GM21381 (cell line): Measurements from ENCODE around the gene TGM1.
"Not testable (repeated sequence)": the region's sequence is repeated elsewhere in the genome, so short reads cannot be mapped to it uniquely, and the experiment has no call there.

ENCODE experiments used
- ATAC-seq: cut with Tn5 transposase; IDR thresholded peaks from one replicate; pipeline ENCODE4 v1.9.1; 2021; ENCODE audit warnings: mild to moderate bottlenecking, moderate library complexity; ENCODE audit not compliant: unreplicated experiment

TGM1 gene

GRCh38 chr14:24207625-24208024, 55.4 kb downstream of the TGM1 start:
- no peak for ATAC-seq

GRCh38 chr14:24207104-24207551, 55.8 kb downstream of the TGM1 start:
- no peak for ATAC-seq

- no peak for ATAC-seq
Measured at GRCh38 chr14:24206260-24207103, 56.5 kb downstream of the TGM1 start.

DNA sequence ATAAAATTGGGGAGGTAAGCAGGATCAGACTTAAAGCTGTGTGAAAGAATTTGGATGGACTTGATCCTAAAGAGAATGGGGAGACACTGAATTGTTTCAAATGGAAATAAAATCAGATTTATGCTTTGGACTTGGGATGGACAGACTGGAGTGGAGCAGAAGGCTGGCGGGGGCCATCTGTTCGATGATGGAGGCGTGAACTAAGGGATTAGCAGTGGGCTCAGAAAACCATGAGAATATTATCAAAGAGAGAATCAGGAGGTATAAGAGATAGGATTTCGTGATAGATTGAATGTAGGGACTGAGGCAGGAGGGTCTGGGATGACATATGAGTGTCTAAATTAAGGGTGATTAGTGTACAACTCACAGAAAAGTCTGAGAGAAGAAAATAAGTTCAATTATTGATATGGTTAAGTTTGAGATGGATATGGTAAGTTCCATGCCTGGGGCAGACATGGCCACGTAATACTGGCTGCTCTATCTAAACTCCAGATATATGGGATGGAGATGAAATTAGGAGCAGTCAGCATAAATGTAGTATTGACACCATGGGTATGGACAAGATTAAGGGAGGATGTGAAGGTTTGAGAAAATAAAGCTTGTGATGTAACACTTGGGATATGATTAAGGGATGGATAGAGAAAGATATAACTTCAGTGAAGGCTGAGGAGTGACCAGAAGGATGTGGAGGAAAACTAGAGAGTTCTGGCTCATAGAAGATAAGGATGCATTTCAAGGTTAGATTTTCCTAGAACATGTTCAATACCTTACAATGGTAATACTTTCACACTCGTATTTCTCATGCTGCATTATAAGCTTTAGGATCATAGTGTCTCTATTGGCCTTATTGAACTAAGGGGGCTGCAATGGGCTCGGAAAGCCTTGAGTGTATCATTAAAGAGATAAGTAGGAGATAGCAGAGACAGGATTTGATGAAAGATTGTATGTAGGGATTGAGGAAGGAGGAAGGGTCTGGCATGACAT, 58.5 kb downstream of the TGM1 start:
- ATAC-seq: no peak

- not testable (repeated sequence) for ATAC-seq
Measured at GRCh38 chr14:24203249-24203886, 59.6 kb downstream of the TGM1 start.

- ATAC-seq: not testable (repeated sequence)
Measured at GRCh38 chr14:24202538-24202937, 60.4 kb downstream of the TGM1 start.
